Measurements from ENCODE around the gene TFCP2L1.

TFCP2L1 gene

DNA sequence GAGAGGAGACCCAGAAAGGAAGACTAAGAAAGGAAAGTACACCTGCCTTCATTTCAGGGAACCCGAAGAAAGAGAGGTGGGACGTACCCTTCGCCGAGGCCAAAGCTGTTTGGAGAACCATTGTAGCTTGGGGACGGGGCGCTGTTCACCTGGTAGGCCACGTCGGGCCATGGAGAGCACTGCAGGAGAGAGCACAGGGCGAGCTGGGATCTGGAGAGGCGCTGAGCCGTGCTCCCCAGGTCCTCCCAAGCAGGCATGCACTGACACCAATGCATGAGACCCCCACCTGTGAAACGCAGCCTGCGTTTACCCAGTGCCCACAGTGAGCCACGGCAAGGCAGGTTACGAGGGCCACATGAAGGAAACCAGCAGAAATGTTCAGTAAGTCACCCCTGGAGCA is 45.5 kb downstream of the TFCP2L1 start:
- TF ChIP-seq, protein P1, sequence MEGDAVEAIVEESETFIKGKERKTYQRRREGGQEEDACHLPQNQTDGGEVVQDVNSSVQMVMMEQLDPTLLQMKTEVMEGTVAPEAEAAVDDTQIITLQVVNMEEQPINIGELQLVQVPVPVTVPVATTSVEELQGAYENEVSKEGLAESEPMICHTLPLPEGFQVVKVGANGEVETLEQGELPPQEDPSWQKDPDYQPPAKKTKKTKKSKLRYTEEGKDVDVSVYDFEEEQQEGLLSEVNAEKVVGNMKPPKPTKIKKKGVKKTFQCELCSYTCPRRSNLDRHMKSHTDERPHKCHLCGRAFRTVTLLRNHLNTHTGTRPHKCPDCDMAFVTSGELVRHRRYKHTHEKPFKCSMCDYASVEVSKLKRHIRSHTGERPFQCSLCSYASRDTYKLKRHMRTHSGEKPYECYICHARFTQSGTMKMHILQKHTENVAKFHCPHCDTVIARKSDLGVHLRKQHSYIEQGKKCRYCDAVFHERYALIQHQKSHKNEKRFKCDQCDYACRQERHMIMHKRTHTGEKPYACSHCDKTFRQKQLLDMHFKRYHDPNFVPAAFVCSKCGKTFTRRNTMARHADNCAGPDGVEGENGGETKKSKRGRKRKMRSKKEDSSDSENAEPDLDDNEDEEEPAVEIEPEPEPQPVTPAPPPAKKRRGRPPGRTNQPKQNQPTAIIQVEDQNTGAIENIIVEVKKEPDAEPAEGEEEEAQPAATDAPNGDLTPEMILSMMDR (IDR thresholded peaks at IDR 0.05; ENCODE audit: insufficient read depth, low read length, poor library complexity, severe bottlenecking) = no peak
- H3K36me3 ChIP-seq (ENCODE audit: control insufficient read depth, insufficient read depth, low read length) = no peaks in the 10 kb centered on the region
- no peaks in the 10 kb centered on the region; the same call in none of the 2 replicates for H3K27me3 ChIP-seq (replicated peaks; ENCODE audit: control insufficient read depth, insufficient read depth, low read length)
- no peak overlapping the region for H3K4me3 ChIP-seq (replicated peaks; ENCODE audit: low read depth, low read length)
- DNase-seq (ENCODE audit: extremely low read depth, insufficient read length) = no peak

GRCh38 chr2:121238828-121239227 is 46.2 kb downstream of the TFCP2L1 start:
- no peaks in the 10 kb centered on the region; the same call in none of the 2 replicates for H3K27me3 ChIP-seq (replicated peaks; ENCODE audit: control insufficient read depth, insufficient read depth, low read length)
- no peaks in the 10 kb centered on the region for H3K36me3 ChIP-seq (ENCODE audit: control insufficient read depth, insufficient read depth, low read length)
- TF ChIP-seq, protein P1 (IDR thresholded peaks at IDR 0.05; ENCODE audit: insufficient read depth, low read length, poor library complexity, severe bottlenecking) = no peak
- DNase-seq (ENCODE audit: extremely low read depth, insufficient read length) = no peak
- H3K4me3 ChIP-seq (replicated peaks; ENCODE audit: low read depth, low read length) = no peak overlapping the region

GRCh38 chr2:121237980-121238665 is 46.9 kb downstream of the TFCP2L1 start:
- Histone ChIP-seq H3K36me3 (ENCODE audit: control insufficient read depth, insufficient read depth, low read length) (no peaks in the 10 kb centered on the region), H3K4me3 (replicated peaks; ENCODE audit: low read depth, low read length) (no peak overlapping the region), H3K27me3 (replicated peaks; ENCODE audit: control insufficient read depth, insufficient read depth, low read length) (no peaks in the 10 kb centered on the region; the same call in none of the 2 replicates)
- TF ChIP-seq, protein P1 (IDR thresholded peaks at IDR 0.05; ENCODE audit: insufficient read depth, low read length, poor library complexity, severe bottlenecking) = no peak
- DNase-seq (ENCODE audit: extremely low read depth, insufficient read length) = no peak

DNA sequence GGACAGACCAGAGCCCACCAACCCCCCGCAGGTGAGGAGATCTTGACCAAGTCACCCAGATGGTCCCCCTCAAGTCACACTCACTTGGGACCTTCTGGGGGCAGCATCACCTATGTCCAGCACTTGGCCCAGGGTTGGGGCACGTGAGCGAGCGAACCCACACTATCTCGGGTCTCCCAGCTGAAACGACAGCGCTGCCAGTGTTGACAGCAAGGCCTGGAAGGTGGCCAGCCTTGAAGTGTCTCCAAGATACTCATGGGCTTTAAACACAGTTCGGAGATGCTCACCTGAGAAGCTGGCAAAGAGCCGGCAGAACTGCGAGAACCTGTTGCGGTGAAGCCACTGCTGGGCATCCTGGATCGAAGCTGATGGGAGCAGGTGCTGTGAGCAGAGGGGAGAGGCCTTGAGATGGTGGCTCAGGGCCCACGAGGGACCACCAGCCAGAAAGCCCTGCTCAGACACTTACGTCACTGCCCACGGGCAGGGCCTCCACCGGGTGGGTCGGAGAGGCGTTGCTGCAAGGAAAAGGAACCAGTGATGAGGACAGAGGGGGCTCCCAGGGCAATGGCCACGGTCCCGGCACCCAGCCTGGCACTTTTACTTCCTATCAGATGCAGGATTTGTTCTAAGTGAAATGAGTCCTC is 47.5 kb downstream of the TFCP2L1 start:
- no peaks in the 10 kb centered on the region; the same call in none of the 2 replicates for H3K27me3 ChIP-seq (replicated peaks; ENCODE audit: control insufficient read depth, insufficient read depth, low read length)
- DNase-seq (ENCODE audit: extremely low read depth, insufficient read length) = no peak
- TF ChIP-seq, protein P1 (IDR thresholded peaks at IDR 0.05; ENCODE audit: insufficient read depth, low read length, poor library complexity, severe bottlenecking) = no peak
- H3K4me3 ChIP-seq (replicated peaks; ENCODE audit: low read depth, low read length) = no peak overlapping the region
- H3K36me3 ChIP-seq (ENCODE audit: control insufficient read depth, insufficient read depth, low read length) = no peaks in the 10 kb centered on the region

GRCh38 chr2:121236650-121237180 is 48.3 kb downstream of the TFCP2L1 start:
- TF ChIP-seq, protein P1 (IDR thresholded peaks at IDR 0.05; ENCODE audit: insufficient read depth, low read length, poor library complexity, severe bottlenecking) = no peak
- no peak for DNase-seq (ENCODE audit: extremely low read depth, insufficient read length)
- Histone ChIP-seq H3K4me3 (replicated peaks; ENCODE audit: low read depth, low read length) (no peak overlapping the region), H3K36me3 (ENCODE audit: control insufficient read depth, insufficient read depth, low read length) (no peaks in the 10 kb centered on the region), H3K27me3 (replicated peaks; ENCODE audit: control insufficient read depth, insufficient read depth, low read length) (no peaks in the 10 kb centered on the region; the same call in none of the 2 replicates)
